Stomach (tissue), 9 donors: ENCODE results near the gene NAP1L4. TPM values are rescaled to one million over a fixed set of nuclear protein-coding genes. Genes with fewer than 3 reads are reported as not detected.

ENCODE experiments used
- DNase-seq, 2 donors: peaks; one replicate each; pipeline versions ENCODE4 v3.0.0 to v3.0.0-alpha.2; 2013 to 2019
- H3K27ac ChIP-seq, 5 donors: fragments of 200-600 bp in 4 of 5; sonication (generic) in 4 of 5; one replicate each; pipeline ENCODE4 v1.5.1; 2013 to 2019; ENCODE audit warnings: mild to moderate bottlenecking in 1 of 5, moderate library complexity in 1 of 5
- H3K27me3 ChIP-seq, 3 donors: fragments of 200-600 bp; sonication (generic); one replicate each; pipeline ENCODE4 v1.5.1; 2017 to 2019; ENCODE audit warnings: mixed run types in 1 of 3
- H3K36me3 ChIP-seq, 4 donors: fragments of 200-600 bp; sonication (generic); 1 replicate in 3 of 4; 2 replicates in 1 of 4; pipeline ENCODE4 v1.5.1; 2016 to 2019
- H3K4me1 ChIP-seq, 4 donors: fragments of 200-600 bp; sonication (generic); one replicate each; pipeline ENCODE4 v1.5.1; 2016 to 2019
- H3K4me3 ChIP-seq, 4 donors: fragments of 200-600 bp; sonication (generic) in 3 of 4; one replicate each; pipeline ENCODE4 v1.5.1; 2016 to 2019; ENCODE audit warnings: mild to moderate bottlenecking in 1 of 4
- H3K9me3 ChIP-seq, 4 donors: fragments of 200-600 bp; sonication (generic); one replicate each; pipeline ENCODE4 v1.5.1; 2016 to 2019
- CTCF ChIP-seq, 7 experiments: fragments of 450-650 bp in 4 of 7; fragments of 200-600 bp in 3 of 7; sonication (generic) in 3 of 7; IDR thresholded peaks; one replicate each; pipeline ENCODE4 v1.5.1; 2016 to 2019; ENCODE audit warnings: antibody characterized with exemption in 7 of 7, control low read depth in 2 of 7, mild to moderate bottlenecking in 1 of 7
- EP300 ChIP-seq: sonication (generic); formaldehyde crosslinking; IDR thresholded peaks from one replicate; pipeline ENCODE4 v1.6.1; 2017; ENCODE audit warnings: antibody characterized with exemption
- POLR2A ChIP-seq, 4 donors: fragments of 450-650 bp; IDR thresholded peaks; one replicate each; pipeline ENCODE4 v1.6.1; 2016; ENCODE audit warnings: antibody characterized with exemption in 4 of 4, control low read depth in 2 of 4, mild to moderate bottlenecking in 1 of 4, moderate library complexity in 1 of 4
- POLR2AphosphoS5 ChIP-seq, 3 donors: sonication (generic); formaldehyde crosslinking; IDR thresholded peaks; one replicate each; pipeline ENCODE4 v1.6.1; 2016; ENCODE audit warnings: antibody characterized with exemption in 3 of 3
- WGBS, 5 donors: extraction: QIAGEN DNeasy Blood & Tissue Kit in 3 of 5; methylation state at CpG; one replicate each; pipeline versions ENCODE4 v1.1.5 to v1.1.7; 2013 to 2018; 5-methylcytosine and 5-hydroxymethylcytosine counted together
- intact Hi-C: fragments of 100-400 bp; cut with DNase I; formaldehyde crosslinking; loops from one replicate; pipeline ENCODE4 v1.15.1; 2023; ENCODE audit warnings: low total_unique reads
- polyA plus RNA-seq, 3 donors: library from polyadenylated mRNA; stranded (reverse); fragments of 200-250 nt; gene quantifications; one replicate each; pipeline ENCODE4 v1.2.3, GENCODE V29; 2013
- total RNA-seq, 5 donors: library from RNA; depleted of rRNA; stranded (reverse); fragments of >200 nt; gene quantifications; one replicate each; pipeline versions ENCODE4 v1.1.0 to v1.2.3, GENCODE V29; 2014 to 2016
- donor health status: healthy with polysubstance abuse.
- donor health status: Bipolar disorder and iron deficiency.
- donor health status: healthy.

Gene NAP1L4
- total and polyA plus RNA-seq, 8 donors, result 61.3 to 438 (median 121) TPM

GRCh38 chr11:2913019-2913431 is 79.1 kb downstream of the NAP1L4 start:
- Histone ChIP-seq H3K36me3 (no peaks in the 10 kb centered on the region), H3K4me1 (peaks cover 33 to 54% (median 50%) of the 10 kb centered on the region in 4 donors), H3K27me3 (peaks cover 0 to 18% (median 0%) of the 10 kb centered on the region in 3 donors), H3K9me3 (no peaks in the 10 kb centered on the region), H3K27ac (peak overlapping the region; percentile 83 to 92 (median 88)), H3K4me3 (no peak overlapping the region)
- peak in 1 of 2 donors; percentile 68 for DNase-seq
- TF ChIP-seq POLR2A (IDR thresholded peaks at IDR 0.05), result no peak
- no peak for TF ChIP-seq EP300
- WGBS, 5 donors, result 58 to 71% (median 61%) methylated on average over 10 to 13 of the region's 13 CpGs
- intact Hi-C loops, result no loop called here

- Histone ChIP-seq H3K27me3 (peaks cover 0 to 24% (median 0%) of the 10 kb centered on the region in 3 donors), H3K36me3 (no peaks in the 10 kb centered on the region), H3K9me3 (no peaks in the 10 kb centered on the region), H3K4me3 (no peak overlapping the region), H3K27ac (peak overlapping the region; percentile 83 to 92 (median 88)), H3K4me1 (peaks cover 33 to 54% (median 50%) of the 10 kb centered on the region in 4 donors)
- 18 to 61% (median 46%) methylated on average over 4 to 5 of the region's 5 CpGs for WGBS, 5 donors
- TF ChIP-seq POLR2A (IDR thresholded peaks at IDR 0.05) (no peak), POLR2AphosphoS5 (IDR thresholded peaks at IDR 0.05) (peak in 2 of 3 donors; percentile 75 to 89)
- intact Hi-C loops, result no loop called here
- DNase-seq, result peak; percentile 96
These were observed 79.6 kb downstream of the NAP1L4 start for GRCh38 chr11:2912498-2912897.

- H3K9me3 ChIP-seq, result no peaks in the 10 kb centered on the region
- DNase-seq, result peak; percentile 53 to 63
- no peaks in the 10 kb centered on the region for H3K36me3 ChIP-seq
- intact Hi-C loops, result no loop called here
- peaks cover 0 to 30% (median 0%) of the 10 kb centered on the region in 3 donors for H3K27me3 ChIP-seq
- H3K4me1 ChIP-seq, result peaks cover 33 to 54% (median 50%) of the 10 kb centered on the region in 4 donors
- WGBS, 5 donors, result 34 to 53% (median 38%) methylated on average over 8 to 12 of the region's 12 CpGs
- TF ChIP-seq POLR2A (IDR thresholded peaks at IDR 0.05), result no peak
- no peak for TF ChIP-seq CTCF (IDR thresholded peaks at IDR 0.05)
- no peak for TF ChIP-seq POLR2AphosphoS5 (IDR thresholded peaks at IDR 0.05)
- no peak for TF ChIP-seq EP300
- peak overlapping the region; percentile 83 to 92 (median 88) for H3K27ac ChIP-seq
- H3K4me3 ChIP-seq, result no peak overlapping the region
These were observed 80.2 kb downstream of the NAP1L4 start for GRCh38 chr11:2911785-2912391.

GRCh38 chr11:2911088-2911784 is 80.9 kb downstream of the NAP1L4 start:
- Histone ChIP-seq H3K4me1 (peaks cover 33 to 54% (median 50%) of the 10 kb centered on the region in 4 donors), H3K36me3 (no peaks in the 10 kb centered on the region), H3K4me3 (no peak overlapping the region), H3K27ac (peak overlapping the region; percentile 83 to 92 (median 88)), H3K27me3 (peaks cover 0 to 32% (median 0%) of the 10 kb centered on the region in 3 donors), H3K9me3 (no peaks in the 10 kb centered on the region)
- no peak for DNase-seq
- WGBS, 5 donors, result 57 to 72% (median 63%) methylated on average over 10 to 18 of the region's 18 CpGs
- intact Hi-C loops, result no loop called here
- TF ChIP-seq EP300 (no peak), POLR2AphosphoS5 (IDR thresholded peaks at IDR 0.05) (no peak), POLR2A (IDR thresholded peaks at IDR 0.05) (no peak), CTCF (IDR thresholded peaks at IDR 0.05) (no peak)

- WGBS, 5 donors, result 86 to 94% (median 91%) methylated on average over 13 of the region's 13 CpGs
- H3K27ac ChIP-seq, result peak overlapping the region in 2 of 5 donors; percentile 83 to 87
These were observed 81.7 kb downstream of the NAP1L4 start for GRCh38 chr11:2910401-2910955.

More at GRCh38 chr11:2910401-2910955, 81.7 kb downstream of the NAP1L4 start:
- no peak overlapping the region for H3K4me3 ChIP-seq
- DNase-seq, result no peak
- intact Hi-C loops, result no loop called here
- peaks cover 0 to 32% (median 0%) of the 10 kb centered on the region in 3 donors for H3K27me3 ChIP-seq
- peaks cover 33 to 54% (median 50%) of the 10 kb centered on the region in 4 donors for H3K4me1 ChIP-seq
- no peaks in the 10 kb centered on the region for H3K36me3 ChIP-seq
- TF ChIP-seq POLR2AphosphoS5 (IDR thresholded peaks at IDR 0.05) (no peak), CTCF (IDR thresholded peaks at IDR 0.05) (no peak), POLR2A (IDR thresholded peaks at IDR 0.05) (no peak), EP300 (no peak)
- H3K9me3 ChIP-seq, result no peaks in the 10 kb centered on the region
